ENCODE data around the gene MANSC1.

GRCh38 chr12:12282761-12283425, 67.1 kb downstream of the MANSC1 start:
- TF ChIP-seq CTCF (IDR thresholded peaks at IDR 0.05): no peak
- no peak for TF ChIP-seq EP300 (IDR thresholded peaks at IDR 0.05; ENCODE audit: low read depth)
- no peak for TF ChIP-seq POLR2A (IDR thresholded peaks at IDR 0.05)
